Uterus (tissue), 2 donors: ENCODE results near the gene C6orf58.

Experiments
- POLR2A ChIP-seq, 2 donors: fragments of 450-650 bp; IDR thresholded peaks; one replicate each; pipeline ENCODE4 v1.6.1; 2016; ENCODE audit warnings: antibody characterized with exemption in 2 of 2, mild to moderate bottlenecking in 1 of 2, moderate library complexity in 1 of 2
- TF ChIP-seq, protein P1 (sequence below), 4 experiments: fragments of 200-600 bp in 2 of 4; fragments of 450-650 bp in 2 of 4; sonication (generic) in 2 of 4; IDR thresholded peaks; one replicate each; pipeline ENCODE4 v1.5.1; 2016 to 2019; ENCODE audit warnings: antibody characterized with exemption in 4 of 4, mild to moderate bottlenecking in 2 of 4, moderate library complexity in 1 of 4

- no peak for TF ChIP-seq POLR2A (IDR thresholded peaks at IDR 0.05)
- TF ChIP-seq, protein P1, sequence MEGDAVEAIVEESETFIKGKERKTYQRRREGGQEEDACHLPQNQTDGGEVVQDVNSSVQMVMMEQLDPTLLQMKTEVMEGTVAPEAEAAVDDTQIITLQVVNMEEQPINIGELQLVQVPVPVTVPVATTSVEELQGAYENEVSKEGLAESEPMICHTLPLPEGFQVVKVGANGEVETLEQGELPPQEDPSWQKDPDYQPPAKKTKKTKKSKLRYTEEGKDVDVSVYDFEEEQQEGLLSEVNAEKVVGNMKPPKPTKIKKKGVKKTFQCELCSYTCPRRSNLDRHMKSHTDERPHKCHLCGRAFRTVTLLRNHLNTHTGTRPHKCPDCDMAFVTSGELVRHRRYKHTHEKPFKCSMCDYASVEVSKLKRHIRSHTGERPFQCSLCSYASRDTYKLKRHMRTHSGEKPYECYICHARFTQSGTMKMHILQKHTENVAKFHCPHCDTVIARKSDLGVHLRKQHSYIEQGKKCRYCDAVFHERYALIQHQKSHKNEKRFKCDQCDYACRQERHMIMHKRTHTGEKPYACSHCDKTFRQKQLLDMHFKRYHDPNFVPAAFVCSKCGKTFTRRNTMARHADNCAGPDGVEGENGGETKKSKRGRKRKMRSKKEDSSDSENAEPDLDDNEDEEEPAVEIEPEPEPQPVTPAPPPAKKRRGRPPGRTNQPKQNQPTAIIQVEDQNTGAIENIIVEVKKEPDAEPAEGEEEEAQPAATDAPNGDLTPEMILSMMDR (IDR thresholded peaks at IDR 0.05): no peak
Measured at GRCh38 chr6:127564761-127565160, 12.2 kb upstream of the C6orf58 start.
